H1 (cell line): ENCODE results near the gene MYO1D. TPM values are rescaled to one million over a fixed set of nuclear protein-coding genes. Genes with fewer than 3 reads are reported as not detected.

Experiments
- CTCF ChIA-PET: fragments of 300-600 bp; sonication (Branson Sonifier 250); formaldehyde crosslinking; loops from one replicate; lab custom pipeline; 2021; ENCODE audit not compliant: partially characterized antibody; lab: Charles Lee
- POLR2A ChIA-PET: fragments of 300-600 bp; sonication (Branson Sonifier 250); formaldehyde crosslinking; loops from one replicate; lab custom pipeline; 2021; ENCODE audit warnings: inconsistent platforms; ENCODE audit not compliant: partially characterized antibody; lab: Charles Lee
- DNase-seq, 2 experiments: peaks; one replicate each; pipeline versions ENCODE4 v3.0.0 to v3.0.0-alpha.2; 2010 to 2022; ENCODE audit warnings: low spot score in 2 of 2, low read depth in 1 of 2, mixed read lengths in 1 of 2
- FAIRE-seq: peaks from 2 replicates; lab custom pipeline; 2011; peaks lifted over from hg19 to GRCh38; lab: Jason Lieb, UNC
- H2AFZ ChIP-seq: 2 replicates; pipeline ENCODE4 v1.8.1; 2012; ENCODE audit warnings: low read length, inconsistent platforms
- H2AK5ac ChIP-seq: 2 replicates; pipeline ENCODE4 v1.6.1; 2013; ENCODE audit warnings: low read depth, low read length
- H2BK120ac ChIP-seq: replicated peaks from 2 replicates; pipeline ENCODE3; 2013; ENCODE audit warnings: low read depth, low read length, inconsistent platforms
- H2BK12ac ChIP-seq: 2 replicates; pipeline ENCODE4 v1.6.1; 2013; ENCODE audit warnings: low read depth, low read length
- H2BK15ac ChIP-seq: 2 replicates; pipeline ENCODE4 v1.6.1; 2013; ENCODE audit warnings: low read length
- H2BK20ac ChIP-seq: 2 replicates; pipeline ENCODE4 v1.6.1; 2013; ENCODE audit warnings: low read length
- H2BK5ac ChIP-seq: 2 replicates; pipeline ENCODE4 v1.6.1; 2013; ENCODE audit warnings: low read depth, low read length
- H3K14ac ChIP-seq: 2 replicates; pipeline ENCODE4 v1.6.1; 2013; ENCODE audit warnings: inconsistent platforms; ENCODE audit not compliant: insufficient read length
- H3K18ac ChIP-seq: 2 replicates; pipeline ENCODE4 v1.6.1; 2013; ENCODE audit warnings: low read length; ENCODE audit errors: extremely low read depth
- H3K23ac ChIP-seq: 2 replicates; pipeline ENCODE4 v1.6.1; 2013; ENCODE audit warnings: inconsistent platforms; ENCODE audit not compliant: insufficient read length
- H3K23me2 ChIP-seq: 2 replicates; pipeline ENCODE4 v1.6.1; 2013; ENCODE audit warnings: low read depth, low read length
- H3K27ac ChIP-seq: 2 replicates; pipeline ENCODE4 v1.6.1; 2011; ENCODE audit warnings: low read depth, low read length, inconsistent platforms
- H3K27me3 ChIP-seq, 4 experiments: replicated peaks in 1 of 4; 1 replicate in 1 of 4; 2 replicates in 3 of 4; pipeline versions ENCODE4 v1.6.1 to v1.8.1; 2011 to 2013; ENCODE audit warnings: low read length in 3 of 4, mild to moderate bottlenecking in 3 of 4, inconsistent platforms in 2 of 4, mixed read lengths in 2 of 4, moderate library complexity in 1 of 4; ENCODE audit not compliant: control insufficient read depth in 3 of 4, insufficient read depth in 3 of 4; ENCODE audit errors: extremely low read depth in 1 of 4
- H3K36me3 ChIP-seq, 4 experiments: 2 replicates each; pipeline versions ENCODE4 v1.6.1 to v1.8.1; 2011 to 2013; ENCODE audit warnings: mild to moderate bottlenecking in 4 of 4, low read length in 3 of 4, moderate library complexity in 2 of 4, control low read depth in 1 of 4, inconsistent platforms in 1 of 4; ENCODE audit not compliant: insufficient read depth in 4 of 4, control insufficient read depth in 2 of 4
- H3K4ac ChIP-seq: replicated peaks from 2 replicates; pipeline ENCODE3; 2013; ENCODE audit warnings: low read length, low read depth, mixed read lengths, inconsistent platforms; ENCODE audit not compliant: insufficient read length
- H3K4me1 ChIP-seq, 4 experiments: replicated peaks in 1 of 4; 1 replicate in 1 of 4; 2 replicates in 3 of 4; pipeline versions ENCODE4 v1.6.1 to v1.8.1; 2011 to 2013; ENCODE audit warnings: low read length in 3 of 4, inconsistent platforms in 2 of 4, mixed read lengths in 1 of 4; ENCODE audit not compliant: insufficient read depth in 4 of 4, control insufficient read depth in 3 of 4
- H3K4me2 ChIP-seq, 2 experiments: 2 replicates each; pipeline versions ENCODE4 v1.6.1 to v1.8.1; 2011 to 2013; ENCODE audit warnings: low read depth in 2 of 2, low read length in 2 of 2, control low read depth in 1 of 2, inconsistent platforms in 1 of 2, mild to moderate bottlenecking in 1 of 2; ENCODE audit not compliant: insufficient read depth in 1 of 2
- H3K4me3 ChIP-seq, 4 experiments: fragments of 200-600, 300-600 bp in 1 of 4; sonication (generic), shearing (Covaris generic), sonication (Bioruptor Twin) in 1 of 4; 2 replicates each; pipeline versions ENCODE4 v1.5.1 to v1.8.1; 2011 to 2016; ENCODE audit warnings: low read length in 4 of 4, low read depth in 3 of 4, control low read depth in 2 of 4, inconsistent platforms in 2 of 4, mild to moderate bottlenecking in 2 of 4, mixed read lengths in 1 of 4, moderate library complexity in 1 of 4; ENCODE audit not compliant: insufficient read depth in 2 of 4; ENCODE audit errors: extremely low read depth in 1 of 4
- H3K56ac ChIP-seq: replicated peaks from 2 replicates; pipeline ENCODE3; 2013; ENCODE audit warnings: low read depth, mild to moderate bottlenecking, mixed read lengths, low read length, inconsistent platforms; ENCODE audit not compliant: insufficient read length
- H3K79me1 ChIP-seq: 2 replicates; pipeline ENCODE4 v1.6.1; 2013; ENCODE audit warnings: low read depth, low read length, control low read depth
- H3K79me2 ChIP-seq, 2 experiments: 2 replicates each; pipeline versions ENCODE4 v1.6.1 to v1.8.1; 2012 to 2013; ENCODE audit warnings: low read length in 2 of 2, mild to moderate bottlenecking in 2 of 2, inconsistent platforms in 1 of 2; ENCODE audit not compliant: insufficient read depth in 2 of 2, control insufficient read depth in 1 of 2
- H3K9ac ChIP-seq, 4 experiments: replicated peaks in 1 of 4; 1 replicate in 1 of 4; 2 replicates in 3 of 4; pipeline versions ENCODE4 v1.6.1 to v1.8.1; 2011 to 2013; ENCODE audit warnings: low read depth in 3 of 4, low read length in 3 of 4, control low read depth in 2 of 4, mild to moderate bottlenecking in 2 of 4, moderate library complexity in 2 of 4, inconsistent platforms in 1 of 4; ENCODE audit errors: extremely low read depth in 1 of 4
- H3K9me3 ChIP-seq, 2 experiments: 2 replicates each; pipeline versions ENCODE4 v1.6.1 to v1.8.1; 2012 to 2013; ENCODE audit warnings: mild to moderate bottlenecking in 2 of 2, moderate library complexity in 2 of 2, control low read depth in 1 of 2, inconsistent platforms in 1 of 2, low read depth in 1 of 2, low read length in 1 of 2, mixed read lengths in 1 of 2; ENCODE audit not compliant: insufficient read depth in 2 of 2
- H4K20me1 ChIP-seq, 2 experiments: replicated peaks in 1 of 2; 2 replicates each; pipeline versions ENCODE3 to v1.8.1; 2011 to 2013; ENCODE audit warnings: inconsistent platforms in 2 of 2, low read length in 2 of 2, mild to moderate bottlenecking in 1 of 2; ENCODE audit not compliant: insufficient read depth in 2 of 2, control insufficient read depth in 1 of 2
- H4K5ac ChIP-seq: 2 replicates; pipeline ENCODE4 v1.6.1; 2013; ENCODE audit warnings: low read length, low read depth, mixed read lengths, inconsistent platforms; ENCODE audit not compliant: insufficient read length
- H4K8ac ChIP-seq: 2 replicates; pipeline ENCODE4 v1.8.0; 2013; ENCODE audit warnings: mild to moderate bottlenecking, moderate library complexity, low read length, inconsistent platforms; ENCODE audit not compliant: insufficient read depth; ENCODE audit errors: extremely low read depth
- H4K91ac ChIP-seq: replicated peaks from 2 replicates; pipeline ENCODE3; 2013; ENCODE audit warnings: low read length, mixed read lengths, inconsistent platforms; ENCODE audit not compliant: insufficient read length
- CREB1 ChIP-seq: IDR thresholded peaks from 2 replicates; pipeline ENCODE4 v1.6.1; 2012; ENCODE audit warnings: inconsistent platforms
- FOSL1 ChIP-seq: IDR thresholded peaks from 2 replicates; pipeline ENCODE4 v1.6.1; 2011; ENCODE audit warnings: mild to moderate bottlenecking, low read depth, low read length, moderate library complexity; ENCODE audit not compliant: insufficient read depth
- NRF1 ChIP-seq: IDR thresholded peaks from 2 replicates; pipeline ENCODE4 v1.6.1; 2011; ENCODE audit warnings: mild to moderate bottlenecking, low read depth, low read length, improper control_type of control experiment
- TEAD4 ChIP-seq: IDR thresholded peaks from 2 replicates; pipeline ENCODE4 v1.6.1; 2012; ENCODE audit warnings: low read depth, low read length, inconsistent platforms, mixed read lengths
- WGBS, 2 experiments: shearing (Covaris generic) in 1 of 2; methylation state at CpG; one replicate each; pipeline versions ENCODE4 v1.1.6 to v1.1.7; 2013 to 2015; ENCODE audit warnings: low lambda C conversion rate in 2 of 2, mixed read lengths in 2 of 2, inconsistent platforms in 1 of 2, low coverage in 1 of 2, missing lambda C conversion rate in 1 of 2; ENCODE audit not compliant: insufficient replicate concordance in 2 of 2, insufficient coverage in 1 of 2, insufficient read length in 1 of 2; ENCODE audit errors: extremely low coverage in 1 of 2, missing lambda C conversion rate in 1 of 2; 5-methylcytosine and 5-hydroxymethylcytosine counted together
- polyA plus RNA-seq, 7 experiments: library from polyadenylated mRNA; depleted of rRNA in 3 of 7; stranded (reverse) in 5 of 7; unstranded in 2 of 7; fragments of >200 nt in 5 of 7; fragments of 200-250 nt in 2 of 7; gene quantifications; 1 replicate in 5 of 7; 2 replicates in 1 of 7; 4 replicates in 1 of 7; pipeline versions ENCODE4 v1.2.1 to v1.2.3, GENCODE V29; 2011 to 2013; ENCODE audit warnings: missing spikeins in 2 of 7, mixed read lengths in 2 of 7
- total RNA-seq: library from RNA; stranded (reverse); fragmentation: NEBNext Ultra II Directional; extraction: Animal tissue kit (Norgen Biotek cat#: 25700); gene quantifications from 2 replicates; pipeline ENCODE4 v1.2.1, GENCODE V29; 2021

MYO1D gene
- total and polyA plus RNA-seq, 2 of the 8 experiments (the other 6 are each of a cell fraction or from before 2014, with no cell fraction given): 6.5 to 25.4 TPM

DNA sequence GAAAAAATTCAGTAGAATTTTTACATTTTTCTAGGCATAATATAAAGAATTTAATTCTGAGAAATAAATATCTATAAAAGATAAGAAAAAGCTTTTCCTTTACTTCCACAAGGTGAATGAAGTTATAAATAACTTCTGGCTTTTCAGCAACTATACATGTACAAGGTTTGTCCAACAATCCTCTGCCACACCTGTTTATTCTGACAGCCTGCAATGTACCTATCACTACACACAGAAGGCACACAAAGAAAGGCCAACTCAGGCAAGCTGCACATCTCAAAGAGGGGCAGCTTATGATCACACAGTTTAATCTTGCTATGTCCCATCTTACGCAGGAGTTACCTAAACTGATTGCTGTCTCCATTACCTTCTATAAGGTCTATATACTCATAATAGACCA, 120.2 kb downstream of the MYO1D start:
- no peak overlapping the region for H4K91ac ChIP-seq
- no peak for TF ChIP-seq CREB1
- no peak for TF ChIP-seq NRF1
- no peak for TF ChIP-seq TEAD4
- no peak for TF ChIP-seq FOSL1
- H3K27ac ChIP-seq: no peak overlapping the region
- no peaks in the 10 kb centered on the region for H3K79me1 ChIP-seq
- no peak overlapping the region for H2BK5ac ChIP-seq
- no peak overlapping the region for H4K8ac ChIP-seq
- ChIA-PET POLR2A (no interaction called here), CTCF (interaction anchor here (0.8 to 2.1 kb wide), 5 partner anchors 10 to 295 kb away, joined by 3 to 5 read pairs (median 4); no protein-coding TSS in a partner anchor)
- H3K4me1 ChIP-seq: no peaks in the 10 kb centered on the region
- 82% methylated on average over 1 of the region's 1 CpG; no CpG with 5 or more reads in 1 of the 2 experiments for WGBS, 2 experiments
- DNase-seq (no peak), FAIRE-seq (no peak)
- H3K79me2 ChIP-seq: no peaks in the 10 kb centered on the region
- H3K23ac ChIP-seq: no peak overlapping the region
- no peak overlapping the region for H2BK15ac ChIP-seq
- no peak overlapping the region for H3K18ac ChIP-seq
- no peaks in the 10 kb centered on the region for H3K27me3 ChIP-seq
- no peaks in the 10 kb centered on the region; the same call in 1 of the 2 replicates for H3K23me2 ChIP-seq
- H3K9me3 ChIP-seq: no peaks in the 10 kb centered on the region; a peak in 2 of 4 replicates
- H2BK20ac ChIP-seq: no peak overlapping the region
- no peak overlapping the region for H2BK12ac ChIP-seq
- no peak overlapping the region for H2AK5ac ChIP-seq
- H3K4me2 ChIP-seq: no peak overlapping the region
- H4K5ac ChIP-seq: no peak overlapping the region
- H3K9ac ChIP-seq: no peak overlapping the region
- H3K56ac ChIP-seq: no peak overlapping the region
- no peak overlapping the region for H3K14ac ChIP-seq
- no peaks in the 10 kb centered on the region; a peak in 1 of 8 replicates for H3K36me3 ChIP-seq
- no peak overlapping the region for H3K4me3 ChIP-seq
- H3K4ac ChIP-seq: no peak overlapping the region
- H4K20me1 ChIP-seq: no peaks in the 10 kb centered on the region
- no peak overlapping the region for H2AFZ ChIP-seq
- no peak overlapping the region for H2BK120ac ChIP-seq
